Measurements from ENCODE around the gene AGTPBP1. TPM values are rescaled to one million over a fixed set of nuclear protein-coding genes. Genes with fewer than 3 reads are reported as not detected.
A peak's percentile ranks its signal among the peaks of the same experiment; 100 is the strongest.

The AGTPBP1 gene
- total and polyA plus RNA-seq, 9 of the 15 experiments (the other 6 are each of a cell fraction or from before 2014, with no cell fraction given) = 1.4 to 7.9 (median 4.6) TPM

GRCh38 chr9:85743275-85744128, 1.7 kb upstream of the AGTPBP1 start (continued):
- no peak for TF ChIP-seq IRF2 (CRISPR knock-in tag; IDR thresholded peaks at IDR 0.05)
- no peak for TF ChIP-seq FOXA3 (CRISPR knock-in tag; conservative IDR thresholded peaks at IDR 0.05 in 1 of 2, IDR thresholded peaks at IDR 0.05 in 1 of 2)
- no peak for TF ChIP-seq HLTF (IDR thresholded peaks at IDR 0.05)
- TF ChIP-seq, protein P1, sequence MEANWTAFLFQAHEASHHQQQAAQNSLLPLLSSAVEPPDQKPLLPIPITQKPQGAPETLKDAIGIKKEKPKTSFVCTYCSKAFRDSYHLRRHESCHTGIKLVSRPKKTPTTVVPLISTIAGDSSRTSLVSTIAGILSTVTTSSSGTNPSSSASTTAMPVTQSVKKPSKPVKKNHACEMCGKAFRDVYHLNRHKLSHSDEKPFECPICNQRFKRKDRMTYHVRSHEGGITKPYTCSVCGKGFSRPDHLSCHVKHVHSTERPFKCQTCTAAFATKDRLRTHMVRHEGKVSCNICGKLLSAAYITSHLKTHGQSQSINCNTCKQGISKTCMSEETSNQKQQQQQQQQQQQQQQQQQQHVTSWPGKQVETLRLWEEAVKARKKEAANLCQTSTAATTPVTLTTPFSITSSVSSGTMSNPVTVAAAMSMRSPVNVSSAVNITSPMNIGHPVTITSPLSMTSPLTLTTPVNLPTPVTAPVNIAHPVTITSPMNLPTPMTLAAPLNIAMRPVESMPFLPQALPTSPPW (CRISPR knock-in tag; IDR thresholded peaks at IDR 0.05) = peak; percentile 35; the same call in 1 of the 2 replicates
- no peak for TF ChIP-seq ZNF3 (CRISPR knock-in tag; IDR thresholded peaks at IDR 0.05)
- TF ChIP-seq TEAD1 (CRISPR knock-in tag; IDR thresholded peaks at IDR 0.05) = peak in 1 of 2 experiments; percentile 92; a peak in 2 of 4 replicates
- no peak for TF ChIP-seq CCAR2 (IDR thresholded peaks at IDR 0.05; ENCODE audit: low read depth, low read length)
- TF ChIP-seq KDM4B (IDR thresholded peaks at IDR 0.05; ENCODE audit: borderline replicate concordance in 2 of 2, low read depth in 1 of 2) = no peak
- TF ChIP-seq, protein P2, sequence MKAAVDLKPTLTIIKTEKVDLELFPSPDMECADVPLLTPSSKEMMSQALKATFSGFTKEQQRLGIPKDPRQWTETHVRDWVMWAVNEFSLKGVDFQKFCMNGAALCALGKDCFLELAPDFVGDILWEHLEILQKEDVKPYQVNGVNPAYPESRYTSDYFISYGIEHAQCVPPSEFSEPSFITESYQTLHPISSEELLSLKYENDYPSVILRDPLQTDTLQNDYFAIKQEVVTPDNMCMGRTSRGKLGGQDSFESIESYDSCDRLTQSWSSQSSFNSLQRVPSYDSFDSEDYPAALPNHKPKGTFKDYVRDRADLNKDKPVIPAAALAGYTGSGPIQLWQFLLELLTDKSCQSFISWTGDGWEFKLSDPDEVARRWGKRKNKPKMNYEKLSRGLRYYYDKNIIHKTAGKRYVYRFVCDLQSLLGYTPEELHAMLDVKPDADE (conservative IDR thresholded peaks at IDR 0.05; ENCODE audit: control insufficient read depth, low read depth, low read length) = no peak
- no peak for TF ChIP-seq TCFL5 (CRISPR knock-in tag; conservative IDR thresholded peaks at IDR 0.05)
- no peak for TF ChIP-seq TARDBP (IDR thresholded peaks at IDR 0.05)
- no peak for TF ChIP-seq CHD4 (IDR thresholded peaks at IDR 0.05; ENCODE audit: insufficient read depth, insufficient replicate concordance, low read depth, low read length, poor library complexity, severe bottlenecking)
- TF ChIP-seq SMARCA4 (IDR thresholded peaks at IDR 0.05) = no peak
- TF ChIP-seq NFATC3 (IDR thresholded peaks at IDR 0.05) = no peak
- peak; percentile 89 to 90 for TF ChIP-seq KDM1A (IDR thresholded peaks at IDR 0.05)
- no peak for TF ChIP-seq PTTG1 (tag; IDR thresholded peaks at IDR 0.05; ENCODE audit: low read depth)
- no peak for TF ChIP-seq SAFB2 (IDR thresholded peaks at IDR 0.05; ENCODE audit: borderline replicate concordance, low read depth, low read length, severe bottlenecking)
- no peak for TF ChIP-seq ZNF695 (CRISPR knock-in tag; IDR thresholded peaks at IDR 0.05)
- TF ChIP-seq GTF2A2 (tag; IDR thresholded peaks at IDR 0.05) = no peak
- TF ChIP-seq POLR3A (IDR thresholded peaks at IDR 0.05; ENCODE audit: borderline replicate concordance, extremely low read depth, insufficient read depth, insufficient read length) = no peak

All from K562 (cell line).